Endodermal cell (in vitro differentiated cells): ENCODE results near the gene MTHFD1L. TPM values are rescaled to one million over a fixed set of nuclear protein-coding genes. Genes with fewer than 3 reads are reported as not detected.

ENCODE experiments used
- DNase-seq: peaks from one replicate; pipeline ENCODE4 v3.0.0-alpha.2; 2017
- H3K27ac ChIP-seq: 2 replicates; pipeline ENCODE4 v1.5.1; 2013; ENCODE audit warnings: mild to moderate bottlenecking, low read depth, low read length, moderate library complexity
- H3K27me3 ChIP-seq: 2 replicates; pipeline ENCODE4 v1.6.1; 2013; ENCODE audit warnings: mild to moderate bottlenecking, low read length, moderate library complexity; ENCODE audit not compliant: insufficient read depth, control insufficient read depth, poor library complexity, severe bottlenecking
- H3K36me3 ChIP-seq: 2 replicates; pipeline ENCODE4 v1.7.0; 2013; ENCODE audit warnings: mild to moderate bottlenecking, low read length, moderate library complexity; ENCODE audit not compliant: control insufficient read depth, insufficient read depth
- H3K4me1 ChIP-seq: one replicate; pipeline ENCODE4 v1.7.0; 2013; ENCODE audit warnings: low read length; ENCODE audit not compliant: control insufficient read depth, insufficient read depth
- H3K4me3 ChIP-seq: 2 replicates; pipeline ENCODE4 v1.5.1; 2013; ENCODE audit warnings: mild to moderate bottlenecking, low read length, moderate library complexity
- H3K9ac ChIP-seq: 2 replicates; pipeline ENCODE4 v1.6.1; 2013; ENCODE audit warnings: mild to moderate bottlenecking, low read length, moderate library complexity; ENCODE audit not compliant: poor library complexity, severe bottlenecking; ENCODE audit errors: extremely low read depth
- H3K9me3 ChIP-seq: 2 replicates; pipeline ENCODE4 v1.6.1; 2013; ENCODE audit warnings: mild to moderate bottlenecking, low read length, moderate library complexity; ENCODE audit not compliant: control insufficient read depth
- H3K27ac Mint-ChIP-seq: 2 replicates; pipeline ENCODE4 v1.8.0; 2020; ENCODE audit warnings: mixed read lengths
- H3K27me3 Mint-ChIP-seq: 2 replicates; pipeline ENCODE4 v1.8.0; 2021; ENCODE audit warnings: mild to moderate bottlenecking, mixed read lengths; ENCODE audit not compliant: insufficient read depth
- H3K36me3 Mint-ChIP-seq: 2 replicates; pipeline ENCODE4 v1.8.0; 2020; ENCODE audit warnings: low read depth, mixed read lengths
- H3K4me1 Mint-ChIP-seq: 2 replicates; pipeline ENCODE4 v1.8.0; 2020; ENCODE audit warnings: mixed read lengths
- H3K4me3 Mint-ChIP-seq: 2 replicates; pipeline ENCODE4 v1.8.0; 2020; ENCODE audit warnings: mild to moderate bottlenecking, moderate library complexity, mixed read lengths
- H3K9me3 Mint-ChIP-seq: 2 replicates; pipeline ENCODE4 v1.8.0; 2020; ENCODE audit warnings: mild to moderate bottlenecking, mixed read lengths
- WGBS, 2 experiments: methylation state at CpG; one replicate each; pipeline versions ENCODE4 v1.1.5 to v1.1.7; 2013; ENCODE audit warnings: missing lambda C conversion rate in 2 of 2, mixed read lengths in 1 of 2; ENCODE audit not compliant: insufficient coverage in 1 of 2, insufficient read length in 1 of 2; 5-methylcytosine and 5-hydroxymethylcytosine counted together
- total RNA-seq, 2 donors: library from RNA; stranded (reverse); fragmentation: NEBNext Ultra II Directional in 1 of 2; extraction: Animal tissue kit (Norgen Biotek cat#: 25700) in 1 of 2; gene quantifications; 2 replicates in 1 of 2; 3 replicates in 1 of 2; pipeline ENCODE4 v1.2.1, GENCODE V29; 2021
- TF ChIP-seq, protein P1 (sequence below): fragments of 200-600 bp; sonication (generic); conservative IDR thresholded peaks from 2 replicates; pipeline ENCODE4 v1.5.0; 2021; ENCODE audit warnings: antibody characterized with exemption, mild to moderate bottlenecking

MTHFD1L gene
- total RNA-seq, 2 donors from 2014 or later = 70.2 to 72.6 TPM

DNA sequence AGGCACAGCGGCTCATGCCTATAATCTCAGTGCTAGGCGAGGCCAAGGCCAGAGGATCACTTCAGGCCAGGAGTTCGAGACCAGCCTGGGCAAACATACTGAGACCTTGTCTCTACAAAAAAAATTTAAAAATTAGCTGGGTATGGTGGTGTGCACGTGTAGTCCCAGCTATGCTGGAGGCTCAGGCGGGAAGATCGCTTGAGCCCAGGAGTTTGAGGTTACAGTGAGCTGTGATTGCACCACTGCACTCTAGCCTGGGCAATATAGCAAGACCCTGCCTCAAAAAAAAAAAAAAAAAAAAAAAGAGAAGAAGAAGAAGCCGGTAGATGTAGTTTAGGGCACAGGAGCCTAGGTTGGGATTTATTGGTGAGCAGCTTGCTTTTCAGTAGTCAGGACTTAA, 20.7 kb downstream of the MTHFD1L start:
- peaks cover 60% of the 10 kb centered on the region for H3K36me3 Mint-ChIP-seq
- no peaks in the 10 kb centered on the region for H3K27me3 Mint-ChIP-seq

GRCh38 chr6:150887978-150888563, 22.6 kb downstream of the MTHFD1L start:
- Histone ChIP-seq H3K27ac (no peak overlapping the region), H3K27me3 (no peaks in the 10 kb centered on the region), H3K36me3 (peaks cover 82% of the 10 kb centered on the region), H3K4me1 (no peaks in the 10 kb centered on the region), H3K9ac (no peak overlapping the region), H3K4me3 (no peak overlapping the region), H3K9me3 (no peaks in the 10 kb centered on the region)
- Mint-ChIP-seq H3K9me3 (no peaks in the 10 kb centered on the region), H3K4me1 (no peaks in the 10 kb centered on the region), H3K36me3 (peaks cover 59% of the 10 kb centered on the region), H3K27me3 (no peaks in the 10 kb centered on the region), H3K4me3 (no peak overlapping the region), H3K27ac (no peak overlapping the region)
- WGBS, 2 experiments = 93 to 96% methylated on average over 3 of the region's 3 CpGs
- TF ChIP-seq, protein P1, sequence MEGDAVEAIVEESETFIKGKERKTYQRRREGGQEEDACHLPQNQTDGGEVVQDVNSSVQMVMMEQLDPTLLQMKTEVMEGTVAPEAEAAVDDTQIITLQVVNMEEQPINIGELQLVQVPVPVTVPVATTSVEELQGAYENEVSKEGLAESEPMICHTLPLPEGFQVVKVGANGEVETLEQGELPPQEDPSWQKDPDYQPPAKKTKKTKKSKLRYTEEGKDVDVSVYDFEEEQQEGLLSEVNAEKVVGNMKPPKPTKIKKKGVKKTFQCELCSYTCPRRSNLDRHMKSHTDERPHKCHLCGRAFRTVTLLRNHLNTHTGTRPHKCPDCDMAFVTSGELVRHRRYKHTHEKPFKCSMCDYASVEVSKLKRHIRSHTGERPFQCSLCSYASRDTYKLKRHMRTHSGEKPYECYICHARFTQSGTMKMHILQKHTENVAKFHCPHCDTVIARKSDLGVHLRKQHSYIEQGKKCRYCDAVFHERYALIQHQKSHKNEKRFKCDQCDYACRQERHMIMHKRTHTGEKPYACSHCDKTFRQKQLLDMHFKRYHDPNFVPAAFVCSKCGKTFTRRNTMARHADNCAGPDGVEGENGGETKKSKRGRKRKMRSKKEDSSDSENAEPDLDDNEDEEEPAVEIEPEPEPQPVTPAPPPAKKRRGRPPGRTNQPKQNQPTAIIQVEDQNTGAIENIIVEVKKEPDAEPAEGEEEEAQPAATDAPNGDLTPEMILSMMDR = no peak
- DNase-seq = no peak

More for the DNA sequence above, 20.7 kb downstream of the MTHFD1L start:
- TF ChIP-seq, protein P1 = no peak
- H3K36me3 ChIP-seq = peaks cover 85% of the 10 kb centered on the region
- Mint-ChIP-seq H3K4me3 (no peak overlapping the region), H3K4me1 (peaks cover 8% of the 10 kb centered on the region), H3K27ac (no peak overlapping the region), H3K9me3 (no peaks in the 10 kb centered on the region)
- H3K27me3 ChIP-seq = no peaks in the 10 kb centered on the region
- no peak overlapping the region for H3K9ac ChIP-seq
- H3K4me1 ChIP-seq = peaks cover 5% of the 10 kb centered on the region
- no peaks in the 10 kb centered on the region for H3K9me3 ChIP-seq
- no peak overlapping the region for H3K4me3 ChIP-seq
- 97 to 98% methylated on average over 6 to 7 of the region's 7 CpGs for WGBS, 2 experiments
- DNase-seq = no peak
- no peak overlapping the region for H3K27ac ChIP-seq

GRCh38 chr6:150890346-150890745, 24.8 kb downstream of the MTHFD1L start:
- Histone ChIP-seq H3K27me3 (no peaks in the 10 kb centered on the region), H3K36me3 (peaks cover 79% of the 10 kb centered on the region), H3K4me1 (no peaks in the 10 kb centered on the region), H3K27ac (no peak overlapping the region), H3K9me3 (no peaks in the 10 kb centered on the region), H3K9ac (no peak overlapping the region), H3K4me3 (no peak overlapping the region)
- Mint-ChIP-seq H3K27me3 (no peaks in the 10 kb centered on the region), H3K27ac (no peak overlapping the region), H3K4me3 (no peak overlapping the region), H3K4me1 (peaks cover 3% of the 10 kb centered on the region), H3K9me3 (no peaks in the 10 kb centered on the region), H3K36me3 (peaks cover 45% of the 10 kb centered on the region)
- TF ChIP-seq, protein P1 = no peak
- no peak for DNase-seq
- WGBS, 2 experiments = 87 to 88% methylated on average over 11 to 13 of the region's 13 CpGs
